Activated B cell treated with CpG ODN at 0.5 μM for 24 hours (primary cell): ENCODE data around the gene DNAH8. TPM values are rescaled to one million over a fixed set of nuclear protein-coding genes. Genes with fewer than 3 reads are reported as not detected.

ENCODE experiments used
- ATAC-seq: fragments of 200-7000 bp; cut with Tn5 transposase; one replicate; pipeline ENCODE4 v1.10.0; 2021; ENCODE audit warnings: low read depth, mild to moderate bottlenecking, moderate library complexity
- CTCF ChIA-PET: fragments of 350-600 bp; sonication (Branson Sonifier 250); formaldehyde crosslinking; loops from one replicate; lab custom pipeline; 2021; ENCODE audit warnings: antibody characterized with exemption; lab: Charles Lee
- POLR2A ChIA-PET: fragments of 350-600 bp; sonication (Branson Sonifier 250); formaldehyde crosslinking; loops from one replicate; lab custom pipeline; 2021; ENCODE audit warnings: antibody characterized with exemption; lab: Charles Lee
- DNase-seq: peaks from one replicate; pipeline ENCODE4 v3.0.0; 2022
- H3K27ac Mint-ChIP-seq: one replicate; pipeline ENCODE4 v1.8.0; 2020; ENCODE audit warnings: mixed read lengths
- H3K27me3 Mint-ChIP-seq: one replicate; pipeline ENCODE4 v1.8.0; 2021; ENCODE audit warnings: mixed read lengths
- H3K36me3 Mint-ChIP-seq: one replicate; pipeline ENCODE4 v1.8.0; 2021; ENCODE audit warnings: low read depth, mixed read lengths
- H3K4me1 Mint-ChIP-seq: one replicate; pipeline ENCODE4 v1.8.0; 2021; ENCODE audit warnings: mixed read lengths
- H3K4me3 Mint-ChIP-seq: one replicate; pipeline ENCODE4 v1.8.0; 2020; ENCODE audit warnings: mild to moderate bottlenecking, mixed read lengths
- H3K9me3 Mint-ChIP-seq: one replicate; pipeline ENCODE4 v1.8.0; 2020; ENCODE audit warnings: mixed read lengths
- CTCF ChIP-seq: fragments of 200-600 bp; IDR thresholded peaks from one replicate; pipeline ENCODE4 v1.8.0; 2022; ENCODE audit warnings: antibody characterized with exemption, mild to moderate bottlenecking
- intact Hi-C: fragments of 100-400 bp; cut with micrococcal nuclease; formaldehyde crosslinking; loops from one replicate; pipeline ENCODE4 v1.15.1; 2024
- total RNA-seq: library from RNA; stranded (reverse); gene quantifications from 2 replicates; pipeline ENCODE4 v1.2.3, GENCODE V29; 2022

The DNAH8 gene
- total RNA-seq, 1 donor from 2014 or later: 2.0 TPM

GRCh38 chr6:38938741-38939140, 223.6 kb downstream of the DNAH8 start:
- Mint-ChIP-seq H3K4me3 (no peak overlapping the region), H3K4me1 (no peaks in the 10 kb centered on the region), H3K27ac (no peak overlapping the region), H3K36me3 (no peaks in the 10 kb centered on the region), H3K27me3 (peaks cover 1% of the 10 kb centered on the region), H3K9me3 (no peaks in the 10 kb centered on the region)
- DNase-seq: no peak
- TF ChIP-seq CTCF: no peak
- intact Hi-C loops: no loop called here
- ATAC-seq: no peak
- ChIA-PET CTCF (no interaction called here), POLR2A (no interaction called here)

DNA sequence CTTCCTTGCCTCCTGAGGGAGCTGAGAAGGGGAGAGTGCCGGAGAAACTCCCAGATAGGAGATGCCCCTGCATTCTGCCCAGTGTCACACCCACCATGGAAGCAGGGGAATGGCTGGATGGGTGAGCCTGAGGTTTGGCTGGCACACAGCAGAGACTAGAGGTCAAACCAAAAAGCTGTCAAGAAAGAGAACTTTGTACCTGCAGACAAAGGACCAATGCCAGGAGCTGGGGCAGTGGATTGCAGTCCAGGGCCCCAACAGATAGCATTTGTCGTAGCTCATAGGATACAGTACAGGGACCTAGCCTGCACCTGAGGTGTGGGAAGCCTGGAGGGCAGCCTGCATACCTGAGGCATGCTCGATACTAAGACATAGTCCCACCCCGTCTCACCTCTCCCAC, 227.3 kb downstream of the DNAH8 start:
- Mint-ChIP-seq H3K27ac (no peak overlapping the region), H3K27me3 (peaks cover 1% of the 10 kb centered on the region), H3K4me1 (no peaks in the 10 kb centered on the region), H3K9me3 (no peaks in the 10 kb centered on the region), H3K4me3 (no peak overlapping the region), H3K36me3 (no peaks in the 10 kb centered on the region)
- DNase-seq (no peak), ATAC-seq (no peak)
- intact Hi-C loops: no loop called here
- ChIA-PET POLR2A (no interaction called here), CTCF (no interaction called here)
- no peak for TF ChIP-seq CTCF

GRCh38 chr6:38942965-38943364, 227.9 kb downstream of the DNAH8 start:
- intact Hi-C loops: no loop called here
- no peaks in the 10 kb centered on the region for H3K4me1 Mint-ChIP-seq
- ATAC-seq (no peak), DNase-seq (no peak)
- ChIA-PET CTCF (no interaction called here), POLR2A (no interaction called here)
- peaks cover 1% of the 10 kb centered on the region for H3K27me3 Mint-ChIP-seq
- H3K4me3 Mint-ChIP-seq: no peak overlapping the region
- TF ChIP-seq CTCF: no peak
- H3K9me3 Mint-ChIP-seq: no peaks in the 10 kb centered on the region
- no peak overlapping the region for H3K27ac Mint-ChIP-seq
- H3K36me3 Mint-ChIP-seq: no peaks in the 10 kb centered on the region

DNA sequence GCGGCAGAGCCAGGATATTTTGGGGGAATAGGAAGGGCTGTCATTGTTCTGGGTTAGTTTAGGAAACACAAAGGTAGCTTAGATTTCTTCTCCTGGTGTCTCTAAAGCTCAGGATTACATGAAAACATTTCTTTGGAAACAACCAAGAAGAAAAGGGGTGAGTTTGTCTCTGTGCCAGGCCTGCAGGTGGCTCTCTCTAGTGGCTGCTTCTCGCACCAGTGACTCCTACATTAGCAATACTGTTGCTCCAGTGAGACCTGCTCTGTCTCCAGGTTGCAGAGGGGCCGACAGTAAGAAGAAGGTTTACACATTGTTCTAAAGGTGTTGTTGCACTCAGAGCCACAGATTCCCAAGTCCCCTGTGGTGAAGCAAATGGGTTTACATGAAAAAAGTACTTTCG, 228.9 kb downstream of the DNAH8 start:
- Mint-ChIP-seq H3K9me3 (no peaks in the 10 kb centered on the region), H3K4me1 (no peaks in the 10 kb centered on the region), H3K27me3 (peaks cover 1% of the 10 kb centered on the region), H3K27ac (no peak overlapping the region), H3K4me3 (no peak overlapping the region), H3K36me3 (no peaks in the 10 kb centered on the region)
- DNase-seq (no peak), ATAC-seq (no peak)
- intact Hi-C loops: no loop called here
- CTCF ChIA-PET: no interaction called here
- POLR2A ChIA-PET: no interaction called here
- TF ChIP-seq CTCF: no peak

DNA sequence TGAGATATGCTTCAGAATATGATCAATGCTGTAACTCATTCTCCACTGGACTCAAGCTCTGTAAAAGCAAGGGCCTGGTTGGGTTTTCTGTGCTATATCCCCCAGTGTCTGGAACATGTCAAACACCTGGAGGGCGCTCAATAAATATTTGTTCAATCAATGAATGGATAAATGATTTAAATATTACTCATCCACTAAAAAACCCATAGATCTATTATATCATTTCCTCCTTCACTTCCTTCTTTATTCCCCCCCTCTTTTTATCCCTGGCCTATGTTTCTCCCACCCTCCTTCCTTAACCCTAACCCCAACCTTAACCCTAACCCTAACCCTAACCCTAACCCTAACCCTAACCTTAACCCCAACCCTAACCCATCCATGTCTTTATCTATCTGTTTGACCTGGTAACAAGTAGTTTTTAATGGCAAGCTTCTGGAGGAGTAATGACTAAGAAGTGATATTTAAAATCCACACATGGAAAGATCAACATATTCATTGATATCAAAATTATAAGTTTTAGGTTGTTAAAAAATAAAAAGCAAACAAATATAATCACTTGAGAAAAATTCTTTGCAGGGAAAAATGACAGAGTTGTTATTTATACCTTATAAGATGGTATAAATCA, 229.7 kb downstream of the DNAH8 start:
- H3K36me3 Mint-ChIP-seq: no peaks in the 10 kb centered on the region
- no peak for TF ChIP-seq CTCF
- H3K9me3 Mint-ChIP-seq: no peaks in the 10 kb centered on the region
- ATAC-seq (no peak), DNase-seq (no peak)
- no peak overlapping the region for H3K27ac Mint-ChIP-seq
- H3K27me3 Mint-ChIP-seq: peaks cover 1% of the 10 kb centered on the region
- H3K4me1 Mint-ChIP-seq: no peaks in the 10 kb centered on the region
- no peak overlapping the region for H3K4me3 Mint-ChIP-seq
- ChIA-PET CTCF (no interaction called here), POLR2A (no interaction called here)
- intact Hi-C loops: no loop called here
